Left ventricle myocardium inferior (tissue), 1 donor: ENCODE data around the gene RPLP2. TPM values are rescaled to one million over a fixed set of nuclear protein-coding genes. Genes with fewer than 3 reads are reported as not detected.
A peak's percentile ranks its signal among the peaks of the same experiment; 100 is the strongest.

Source experiments
- DNase-seq: peaks from one replicate; pipeline ENCODE4 v3.0.0-alpha.2; 2020
- H3K27ac ChIP-seq: fragments of 200-600 bp; replicated peaks from 2 replicates; pipeline ENCODE4 v1.8.0; 2021
- H3K27me3 ChIP-seq: fragments of 200-600 bp; 2 replicates; pipeline ENCODE4 v1.8.0; 2021; ENCODE audit warnings: low read depth
- H3K36me3 ChIP-seq: fragments of 200-600 bp; 2 replicates; pipeline ENCODE4 v1.8.0; 2021
- H3K4me1 ChIP-seq: fragments of 200-600 bp; 2 replicates; pipeline ENCODE4 v1.8.0; 2021
- H3K4me3 ChIP-seq: fragments of 200-600 bp; 2 replicates; pipeline ENCODE4 v1.8.0; 2021; ENCODE audit warnings: mild to moderate bottlenecking, moderate library complexity
- H3K9me3 ChIP-seq: fragments of 200-600 bp; replicated peaks from 2 replicates; pipeline ENCODE4 v1.8.0; 2021
- CTCF ChIP-seq: fragments of 200-600 bp; IDR thresholded peaks from 2 replicates; pipeline ENCODE4 v1.8.0; 2021; ENCODE audit warnings: antibody characterized with exemption, mild to moderate bottlenecking, borderline replicate concordance
- intact Hi-C: fragments of 100-400 bp; cut with micrococcal nuclease; formaldehyde crosslinking; loops from one replicate; pipeline ENCODE4 v1.11.0; 2022
- total RNA-seq: library from RNA; stranded (reverse); fragmentation: NEBNext Ultra II Directional; extraction: Animal tissue kit (Norgen Biotek cat#: 25700); gene quantifications from one replicate; pipeline ENCODE4 v1.2.1, GENCODE V29; 2021
- donor health status: DM: no; HTN: yes; CAD: no; lungs with severe emphysema.

The RPLP2 gene
- total RNA-seq, 1 donor from 2014 or later: 871 TPM

DNA sequence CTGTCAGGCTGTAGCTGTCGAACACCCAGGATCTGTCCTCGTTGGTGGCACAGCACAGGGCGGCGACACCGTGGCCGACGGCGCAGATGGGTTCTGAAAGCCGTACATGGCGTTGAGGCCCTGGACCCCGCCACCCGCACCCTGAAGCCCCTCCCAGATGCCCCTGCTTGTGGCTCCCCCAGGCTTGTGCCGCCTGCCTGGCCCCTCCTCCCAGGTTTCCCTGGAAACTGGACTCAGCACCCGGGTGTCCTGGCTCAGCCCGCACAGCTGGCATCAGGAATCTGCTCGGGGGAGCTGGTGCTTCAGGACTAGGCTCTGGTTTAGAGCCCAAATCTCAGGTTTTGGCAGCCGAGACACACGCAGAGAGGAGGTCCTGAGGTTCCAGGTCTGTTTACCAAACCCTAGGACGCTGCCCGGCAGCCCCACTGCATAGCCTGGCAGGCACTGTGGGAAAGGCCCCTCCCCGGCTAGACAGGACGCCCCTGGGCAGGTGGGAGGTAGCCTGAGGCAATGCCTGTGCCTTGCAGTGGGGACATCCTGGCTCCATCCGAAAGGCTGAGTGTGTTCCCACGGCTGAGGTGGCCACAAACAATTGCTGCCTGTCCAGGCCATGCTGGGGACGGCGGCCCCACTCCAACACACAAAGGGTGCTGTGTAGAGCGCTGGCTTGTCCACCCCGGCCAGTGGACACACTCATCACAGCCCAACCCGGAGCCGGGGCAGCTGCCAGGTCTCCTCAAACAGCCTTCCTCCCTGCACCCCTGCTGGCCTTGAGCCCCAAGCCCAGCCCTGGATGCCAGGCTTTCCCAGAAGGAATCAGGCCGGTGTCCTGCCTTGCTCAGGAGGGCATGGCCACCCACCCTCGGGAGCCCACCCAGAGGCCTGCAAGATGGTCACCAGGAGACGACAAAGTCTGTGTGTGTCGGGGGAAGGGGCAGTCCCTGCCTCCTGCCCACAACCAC lies 37.1 kb upstream of the RPLP2 start:
- no peak overlapping the region for H3K27ac ChIP-seq
- H3K9me3 ChIP-seq: no peaks in the 10 kb centered on the region
- no peak for TF ChIP-seq CTCF
- no peaks in the 10 kb centered on the region for H3K27me3 ChIP-seq
- intact Hi-C loops: no loop called here
- peaks cover 42% of the 10 kb centered on the region for H3K36me3 ChIP-seq
- DNase-seq: no peak
- H3K4me1 ChIP-seq: peaks cover 39% of the 10 kb centered on the region
- H3K4me3 ChIP-seq: no peak overlapping the region

GRCh38 chr11:773425-773824 lies 36.3 kb upstream of the RPLP2 start:
- Histone ChIP-seq H3K36me3 (peaks cover 42% of the 10 kb centered on the region), H3K27me3 (no peaks in the 10 kb centered on the region)

GRCh38 chr11:773830-774229 lies 35.9 kb upstream of the RPLP2 start:
- TF ChIP-seq CTCF: no peak

More at GRCh38 chr11:773425-773824, 36.3 kb upstream of the RPLP2 start:
- peaks cover 46% of the 10 kb centered on the region for H3K4me1 ChIP-seq
- no peak overlapping the region for H3K4me3 ChIP-seq
- intact Hi-C loops: no loop called here
- H3K27ac ChIP-seq: no peak overlapping the region
- DNase-seq: no peak
- no peaks in the 10 kb centered on the region for H3K9me3 ChIP-seq
- TF ChIP-seq CTCF: no peak

DNA sequence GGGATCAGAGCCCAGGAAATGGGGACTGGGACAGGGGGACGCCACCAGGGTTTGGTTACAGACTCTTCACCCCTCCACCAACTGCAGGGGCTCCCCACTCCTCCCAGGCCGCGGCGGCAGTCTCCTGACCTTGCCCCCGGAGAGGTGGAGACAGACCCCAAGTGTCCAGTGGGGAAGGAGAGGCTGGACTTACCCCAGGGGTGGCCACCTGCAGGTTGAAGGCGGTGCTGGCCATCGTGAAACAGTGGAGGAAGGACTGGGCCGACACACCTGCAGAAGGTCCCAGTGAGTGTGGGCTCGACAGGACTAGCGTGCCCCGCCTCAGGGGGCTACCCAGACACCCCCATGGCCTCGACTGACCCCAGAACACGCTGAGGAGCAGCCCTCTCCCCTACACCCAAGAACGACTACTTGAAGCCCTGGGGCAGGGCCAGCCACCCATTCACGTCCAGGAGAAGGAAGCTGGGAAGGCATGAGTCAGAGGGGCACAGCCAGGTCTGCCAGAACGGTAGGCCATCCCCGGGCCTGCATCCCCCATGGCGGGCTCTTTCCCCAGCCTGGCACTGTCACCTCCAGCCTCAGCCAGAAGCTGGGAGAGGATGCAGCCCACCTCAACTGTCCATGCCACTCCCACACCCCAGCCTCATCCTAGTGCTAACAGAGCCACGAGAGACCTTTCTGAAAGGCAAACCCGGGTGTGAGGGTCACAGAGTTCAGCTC lies 34.7 kb upstream of the RPLP2 start:
- Histone ChIP-seq H3K9me3 (no peaks in the 10 kb centered on the region), H3K27ac (no peak overlapping the region), H3K4me1 (peaks cover 54% of the 10 kb centered on the region), H3K4me3 (peak overlapping the region; percentile 94), H3K36me3 (peaks cover 37% of the 10 kb centered on the region), H3K27me3 (no peaks in the 10 kb centered on the region)
- no peak for DNase-seq
- no peak for TF ChIP-seq CTCF
- intact Hi-C loops: no loop called here

More at GRCh38 chr11:773830-774229, 35.9 kb upstream of the RPLP2 start:
- Histone ChIP-seq H3K36me3 (peaks cover 42% of the 10 kb centered on the region), H3K4me3 (no peak overlapping the region), H3K4me1 (peaks cover 50% of the 10 kb centered on the region), H3K27me3 (no peaks in the 10 kb centered on the region), H3K9me3 (no peaks in the 10 kb centered on the region), H3K27ac (no peak overlapping the region)
- no peak for DNase-seq
- intact Hi-C loops: no loop called here

GRCh38 chr11:776263-776560 lies 33.6 kb upstream of the RPLP2 start:
- intact Hi-C loops: no loop called here
- H3K36me3 ChIP-seq: peaks cover 26% of the 10 kb centered on the region
- no peak overlapping the region for H3K27ac ChIP-seq
- peaks cover 54% of the 10 kb centered on the region for H3K4me1 ChIP-seq
- H3K27me3 ChIP-seq: no peaks in the 10 kb centered on the region
- H3K9me3 ChIP-seq: no peaks in the 10 kb centered on the region
- peak overlapping the region; percentile 94 for H3K4me3 ChIP-seq
- TF ChIP-seq CTCF: no peak
- no peak for DNase-seq
